ENCODE results near the gene HLA-DRB5. TPM values are rescaled to one million over a fixed set of nuclear protein-coding genes. Genes with fewer than 3 reads are reported as not detected.

Gene HLA-DRB5
- total RNA-seq, result 10 to 100 TPM in 1 of 4 donors, 1 to 10 TPM in 1, under 1 TPM in 1, not detected in 1; 0.66 to 63.3 (median 9.9) TPM

- no peak for TF ChIP-seq CTCF (IDR thresholded peaks at IDR 0.05; ENCODE audit: low read depth)
Measured at GRCh38 chr6:32529697-32530430, at the start of gene HLA-DRB5. TSS of gene HLA-DRB5 (minus strand) at chr6:32530287. CDS start at chr6:32530224, 63 bp downstream.

- TF ChIP-seq CTCF (IDR thresholded peaks at IDR 0.05; ENCODE audit: low read depth), result no peak
Measured at GRCh38 chr6:32578962-32579361, 48.9 kb upstream of the HLA-DRB5 start.

- no peak for TF ChIP-seq CTCF (IDR thresholded peaks at IDR 0.05; ENCODE audit: low read depth)
Measured at GRCh38 chr6:32576250-32576649, 46.2 kb upstream of the HLA-DRB5 start.

GRCh38 chr6:32570363-32570905, 40.3 kb upstream of the HLA-DRB5 start:
- TF ChIP-seq CTCF (IDR thresholded peaks at IDR 0.05; ENCODE audit: low read depth), result no peak

- no peak for TF ChIP-seq CTCF (IDR thresholded peaks at IDR 0.05; ENCODE audit: low read depth)
Measured at GRCh38 chr6:32568561-32568960, 38.5 kb upstream of the HLA-DRB5 start.

GRCh38 chr6:32566957-32567356, 36.9 kb upstream of the HLA-DRB5 start:
- no peak for TF ChIP-seq CTCF (IDR thresholded peaks at IDR 0.05; ENCODE audit: low read depth)

GRCh38 chr6:32565511-32565910, 35.4 kb upstream of the HLA-DRB5 start:
- TF ChIP-seq CTCF (IDR thresholded peaks at IDR 0.05; ENCODE audit: low read depth), result no peak
